GM12892 (cell line): ENCODE results near the gene PCA3.

Source experiments
- POLR2AphosphoS5 ChIP-seq: IDR thresholded peaks from 2 replicates; pipeline ENCODE4 v1.6.1; 2011; ENCODE audit warnings: low read depth, low read length, control low read depth
- TAF1 ChIP-seq: IDR thresholded peaks from 2 replicates; pipeline ENCODE4 v1.6.1; 2011; ENCODE audit warnings: low read depth, mild to moderate bottlenecking, control low read depth, low read length, borderline replicate concordance

DNA sequence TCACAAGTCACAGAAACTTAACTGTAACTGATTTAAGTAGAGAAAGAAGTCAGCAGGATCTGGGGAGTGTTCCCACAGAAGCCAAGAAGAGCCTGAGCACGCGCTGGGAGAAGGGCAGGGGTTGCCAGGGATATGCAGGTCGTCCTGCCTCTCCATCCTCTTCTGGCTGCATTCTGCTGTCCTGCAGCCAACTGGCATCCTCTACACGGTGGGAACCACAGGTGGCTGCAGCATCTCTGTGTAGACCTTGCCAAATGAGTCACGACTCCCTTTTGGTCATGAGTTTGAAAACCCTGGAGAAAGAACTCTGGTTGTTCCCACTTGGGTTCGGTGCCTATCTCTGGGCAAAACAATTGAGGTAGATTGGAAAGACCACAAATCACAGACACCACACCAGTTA lies 38.4 kb upstream of the PCA3 start:
- no peak for TF ChIP-seq TAF1
- no peak for TF ChIP-seq POLR2AphosphoS5
